MM.1S (cell line): ENCODE results near the gene ZNRF3.

ENCODE experiments used
- DNase-seq: peaks from one replicate; pipeline ENCODE4 v3.0.0-alpha.2; 2015
- H2AFZ ChIP-seq: fragments of 300-600 bp; sonication (generic); 2 replicates; pipeline ENCODE4 v1.6.0; 2016; ENCODE audit warnings: antibody characterized with exemption, low read length
- H3F3A ChIP-seq: fragments of 300-600 bp; sonication (generic); 2 replicates; pipeline ENCODE4 v1.6.1; 2016; ENCODE audit warnings: mild to moderate bottlenecking, antibody characterized with exemption, low read length, moderate library complexity, mixed read lengths; ENCODE audit not compliant: insufficient read depth
- H3K27ac ChIP-seq: fragments of 300-600 bp; sonication (generic); 2 replicates; pipeline ENCODE4 v1.5.1; 2016; ENCODE audit warnings: mild to moderate bottlenecking, low read length
- H3K27me3 ChIP-seq: fragments of 300-600 bp; sonication (generic); replicated peaks from 2 replicates; pipeline ENCODE4 v1.6.0; 2016; ENCODE audit warnings: low read length; ENCODE audit not compliant: insufficient read depth
- H3K36me3 ChIP-seq: fragments of 300-600 bp; sonication (generic); replicated peaks from 2 replicates; pipeline ENCODE4 v1.6.1; 2016; ENCODE audit warnings: mild to moderate bottlenecking, low read length, mixed read lengths; ENCODE audit not compliant: insufficient read depth
- H3K4me1 ChIP-seq: fragments of 300-600 bp; sonication (generic); 2 replicates; pipeline ENCODE4 v1.6.1; 2016; ENCODE audit warnings: low read length, mixed read lengths
- H3K4me2 ChIP-seq: fragments of 300-600 bp; sonication (generic); 2 replicates; pipeline ENCODE4 v1.6.0; 2016; ENCODE audit warnings: low read depth, low read length
- H3K4me3 ChIP-seq: fragments of 300-600 bp; sonication (generic); 2 replicates; pipeline ENCODE4 v1.5.1; 2016; ENCODE audit warnings: low read length, mixed read lengths
- H3K79me2 ChIP-seq: fragments of 300-600 bp; sonication (generic); 2 replicates; pipeline ENCODE4 v1.6.1; 2016; ENCODE audit warnings: mixed run types, low read length, mixed read lengths
- H3K9ac ChIP-seq: fragments of 300-600 bp; sonication (generic); 2 replicates; pipeline ENCODE4 v1.6.1; 2016; ENCODE audit warnings: low read length, mixed read lengths
- H3K9me2 ChIP-seq: fragments of 300-600 bp; sonication (generic); replicated peaks from 2 replicates; pipeline ENCODE4 v1.6.1; 2016; ENCODE audit warnings: mild to moderate bottlenecking, low read length, mixed read lengths; ENCODE audit not compliant: insufficient read depth
- H3K9me3 ChIP-seq: fragments of 300-600 bp; sonication (generic); replicated peaks from 2 replicates; pipeline ENCODE4 v1.6.1; 2016; ENCODE audit warnings: mild to moderate bottlenecking, low read length, mixed read lengths; ENCODE audit not compliant: insufficient read depth
- H4K20me1 ChIP-seq: fragments of 300-600 bp; sonication (generic); 2 replicates; pipeline ENCODE4 v1.6.1; 2016; ENCODE audit warnings: mild to moderate bottlenecking, low read length, moderate library complexity, mixed read lengths; ENCODE audit not compliant: insufficient read depth
- EZH2 ChIP-seq: fragments of 300-600 bp; sonication (generic); optimal IDR thresholded peaks from 2 replicates; pipeline ENCODE3; 2017; ENCODE audit warnings: low read depth, mild to moderate bottlenecking, antibody characterized with exemption, low read length, mixed read lengths
- EZH2phosphoT487 ChIP-seq: fragments of 300-600 bp; sonication (generic); IDR thresholded peaks from 2 replicates; pipeline ENCODE4 v1.6.1; 2018; ENCODE audit warnings: antibody characterized with exemption, low read length
- TF ChIP-seq, protein P1 (sequence below): fragments of 300-600 bp; sonication (generic); IDR thresholded peaks from 2 replicates; pipeline ENCODE4 v1.5.1; 2016; ENCODE audit warnings: antibody characterized with exemption, low read length, mixed read lengths

Gene ZNRF3

GRCh38 chr22:28882878-28883656, at the start of gene ZNRF3:
Gene ZNRF3, plus strand, starts transcription at chr22:28883572. Its CDS starts 195 bp downstream, at chr22:28883767.
- Histone ChIP-seq H3K79me2 (peaks cover 40% of the 10 kb centered on the region), H3F3A (no peaks in the 10 kb centered on the region)
- TF ChIP-seq EZH2phosphoT487 (no peak), EZH2 (no peak)
- TF ChIP-seq, protein P1, sequence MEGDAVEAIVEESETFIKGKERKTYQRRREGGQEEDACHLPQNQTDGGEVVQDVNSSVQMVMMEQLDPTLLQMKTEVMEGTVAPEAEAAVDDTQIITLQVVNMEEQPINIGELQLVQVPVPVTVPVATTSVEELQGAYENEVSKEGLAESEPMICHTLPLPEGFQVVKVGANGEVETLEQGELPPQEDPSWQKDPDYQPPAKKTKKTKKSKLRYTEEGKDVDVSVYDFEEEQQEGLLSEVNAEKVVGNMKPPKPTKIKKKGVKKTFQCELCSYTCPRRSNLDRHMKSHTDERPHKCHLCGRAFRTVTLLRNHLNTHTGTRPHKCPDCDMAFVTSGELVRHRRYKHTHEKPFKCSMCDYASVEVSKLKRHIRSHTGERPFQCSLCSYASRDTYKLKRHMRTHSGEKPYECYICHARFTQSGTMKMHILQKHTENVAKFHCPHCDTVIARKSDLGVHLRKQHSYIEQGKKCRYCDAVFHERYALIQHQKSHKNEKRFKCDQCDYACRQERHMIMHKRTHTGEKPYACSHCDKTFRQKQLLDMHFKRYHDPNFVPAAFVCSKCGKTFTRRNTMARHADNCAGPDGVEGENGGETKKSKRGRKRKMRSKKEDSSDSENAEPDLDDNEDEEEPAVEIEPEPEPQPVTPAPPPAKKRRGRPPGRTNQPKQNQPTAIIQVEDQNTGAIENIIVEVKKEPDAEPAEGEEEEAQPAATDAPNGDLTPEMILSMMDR, result no peak

DNA sequence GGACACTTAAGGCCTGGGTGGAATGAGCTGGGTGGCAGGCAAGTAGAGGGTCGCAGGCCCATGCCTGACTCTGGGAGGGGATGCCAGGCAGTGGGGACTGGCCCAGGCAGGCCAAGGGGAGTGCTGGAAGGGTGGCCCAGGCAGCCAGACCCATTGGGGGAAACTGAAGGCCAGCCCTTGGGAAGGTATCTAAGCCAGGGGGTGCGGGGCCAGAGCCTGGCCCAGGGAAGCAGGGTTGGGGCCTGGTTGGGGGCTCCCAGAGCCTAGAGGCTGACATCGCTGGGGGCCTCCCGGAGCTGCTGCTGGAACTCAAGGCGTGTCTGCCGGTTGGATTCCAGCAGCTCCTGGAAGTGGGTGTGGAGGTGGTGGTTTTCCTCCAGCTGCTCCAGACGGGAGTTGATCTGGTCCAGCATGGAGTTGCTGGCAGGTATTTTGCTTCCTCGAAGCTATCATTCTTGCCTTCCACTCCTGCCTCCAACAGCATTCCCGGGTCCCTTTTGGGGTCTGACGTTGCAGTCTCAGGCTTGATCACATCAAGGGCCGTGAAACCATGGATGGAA, 47.7 kb upstream of the ZNRF3 start:
- H3K9me3 ChIP-seq, result no peaks in the 10 kb centered on the region
- no peaks in the 10 kb centered on the region for H3K4me1 ChIP-seq
- H3K9me2 ChIP-seq, result no peaks in the 10 kb centered on the region
- no peak for TF ChIP-seq EZH2phosphoT487
- no peak for TF ChIP-seq EZH2
- TF ChIP-seq, protein P1, result no peak
- H3K4me3 ChIP-seq, result no peak overlapping the region
- no peaks in the 10 kb centered on the region for H3K27me3 ChIP-seq
- no peak overlapping the region for H3K4me2 ChIP-seq
- H3K36me3 ChIP-seq, result no peaks in the 10 kb centered on the region
- DNase-seq, result no peak
- H2AFZ ChIP-seq, result no peak overlapping the region
- H3F3A ChIP-seq, result no peaks in the 10 kb centered on the region
- no peak overlapping the region for H3K27ac ChIP-seq
- H4K20me1 ChIP-seq, result no peaks in the 10 kb centered on the region
- no peaks in the 10 kb centered on the region for H3K79me2 ChIP-seq
- H3K9ac ChIP-seq, result no peak overlapping the region

More at GRCh38 chr22:28882878-28883656, at the start of gene ZNRF3:
- Histone ChIP-seq H3K9ac (peak within 1 kb of the TSS; percentile 62), H3K27ac (no peak within 1 kb of the TSS), H3K9me3 (no peaks in the 10 kb centered on the region), H3K4me3 (peak within 1 kb of the TSS; percentile 71), H3K27me3 (no peaks in the 10 kb centered on the region), H4K20me1 (no peaks in the 10 kb centered on the region), H2AFZ (peak within 1 kb of the TSS; percentile 90), H3K36me3 (no peaks in the 10 kb centered on the region), H3K4me2 (peak within 1 kb of the TSS; percentile 95), H3K4me1 (peaks cover 11% of the 10 kb centered on the region), H3K9me2 (no peaks in the 10 kb centered on the region)
- peak; percentile 86 for DNase-seq

DNA sequence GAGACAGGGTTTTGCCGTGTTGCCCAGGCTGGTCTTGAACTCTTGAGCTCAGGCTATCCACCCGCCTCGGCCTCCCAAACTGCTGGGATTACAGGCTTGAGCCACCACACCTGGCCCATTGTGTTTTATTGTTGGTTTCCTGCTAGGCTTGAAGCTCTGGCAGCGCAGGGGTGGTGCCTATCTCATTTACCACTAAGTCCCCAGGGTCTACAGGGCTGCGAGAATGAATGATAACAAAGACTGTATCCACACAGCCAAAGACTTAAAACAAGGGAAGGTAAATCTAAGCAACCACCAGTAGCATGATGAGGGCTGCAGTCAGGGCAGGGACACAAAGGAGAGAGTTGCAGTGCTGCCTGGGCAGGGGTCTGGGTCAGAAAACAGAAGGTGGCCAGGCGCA, 45.7 kb upstream of the ZNRF3 start:
- Histone ChIP-seq H3K4me3 (no peak overlapping the region), H4K20me1 (no peaks in the 10 kb centered on the region), H3K4me2 (no peak overlapping the region), H3K9ac (no peak overlapping the region), H3K27ac (no peak overlapping the region), H3K36me3 (no peaks in the 10 kb centered on the region), H3K27me3 (no peaks in the 10 kb centered on the region), H3K9me2 (no peaks in the 10 kb centered on the region), H3K79me2 (no peaks in the 10 kb centered on the region), H2AFZ (no peak overlapping the region), H3F3A (no peaks in the 10 kb centered on the region), H3K4me1 (no peaks in the 10 kb centered on the region), H3K9me3 (no peaks in the 10 kb centered on the region)
- DNase-seq, result no peak
- TF ChIP-seq EZH2 (no peak), EZH2phosphoT487 (no peak)
- TF ChIP-seq, protein P1, result no peak
